PFSK-1 (cell line): ENCODE results near the gene VSIG10.

Experiments
- FOXP2 ChIP-seq: optimal IDR thresholded peaks from 2 replicates; pipeline ENCODE3; 2011; ENCODE audit warnings: borderline replicate concordance, control low read depth, inconsistent platforms; ENCODE audit not compliant: insufficient read depth; ENCODE audit errors: extremely low read length, extremely low read depth
- POLR2AphosphoS5 ChIP-seq: IDR thresholded peaks from 2 replicates; pipeline ENCODE4 v1.6.1; 2012; ENCODE audit warnings: low read depth, mild to moderate bottlenecking, control low read depth, low read length, moderate library complexity
- REST ChIP-seq, 2 experiments: IDR thresholded peaks; 2 replicates each; pipeline versions ENCODE4 v1.6.1 to v1.8.0; 2011 to 2012; ENCODE audit warnings: low read depth in 2 of 2, low read length in 2 of 2, control low read depth in 1 of 2, inconsistent platforms in 1 of 2, mild to moderate bottlenecking in 1 of 2, moderate library complexity in 1 of 2; ENCODE audit not compliant: insufficient read depth in 1 of 2
- SIN3A ChIP-seq: IDR thresholded peaks from 2 replicates; pipeline ENCODE4 v1.6.1; 2012; ENCODE audit warnings: mild to moderate bottlenecking, low read length, moderate library complexity, borderline replicate concordance; ENCODE audit not compliant: insufficient read depth
- TAF1 ChIP-seq: IDR thresholded peaks from 2 replicates; pipeline ENCODE4 v1.6.1; 2012; ENCODE audit warnings: low read length, control low read depth, borderline replicate concordance; ENCODE audit not compliant: insufficient read depth

VSIG10 gene

DNA sequence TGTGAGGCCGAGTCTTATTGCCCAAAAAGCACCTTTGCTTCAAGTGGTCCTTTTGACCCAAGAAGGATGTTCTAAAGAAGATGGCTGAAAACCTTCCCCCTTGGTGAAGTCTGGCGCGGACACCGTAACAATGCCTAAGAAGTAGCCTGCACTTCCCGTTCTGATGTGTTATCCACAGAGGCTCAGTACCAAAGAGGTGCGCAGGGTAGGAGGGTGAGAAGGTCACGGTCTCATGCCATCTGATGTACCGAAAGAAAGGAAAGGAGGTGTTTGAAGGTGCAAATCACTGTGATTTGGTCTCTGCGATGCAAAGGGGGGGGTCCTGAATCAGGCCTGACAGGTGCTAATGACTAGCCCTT is 42.0 kb upstream of the VSIG10 start:
- no peak for TF ChIP-seq SIN3A

- TF ChIP-seq FOXP2 (no peak), POLR2AphosphoS5 (no peak), TAF1 (no peak), SIN3A (no peak), REST (IDR thresholded peaks at IDR 0.05; ENCODE audit: insufficient read depth in 1 of 2, low read depth in 2 of 2, low read length in 2 of 2) (no peak)
These were observed 41.4 kb upstream of the VSIG10 start for GRCh38 chr12:118145113-118145797.

DNA sequence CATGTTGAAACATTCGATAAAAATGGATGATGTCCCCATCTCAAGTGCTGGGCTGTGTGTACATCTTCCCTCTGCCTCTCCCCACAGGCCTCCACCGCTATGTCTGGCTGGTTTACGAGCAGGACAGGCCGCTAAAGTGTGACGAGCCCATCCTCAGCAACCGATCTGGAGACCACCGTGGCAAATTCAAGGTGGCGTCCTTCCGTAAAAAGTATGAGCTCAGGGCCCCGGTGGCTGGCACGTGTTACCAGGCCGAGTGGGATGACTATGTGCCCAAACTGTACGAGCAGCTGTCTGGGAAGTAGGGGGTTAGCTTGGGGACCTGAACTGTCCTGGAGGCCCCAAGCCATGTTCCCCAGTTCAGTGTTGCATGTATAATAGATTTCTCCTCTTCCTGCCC is 40.7 kb upstream of the VSIG10 start:
- TF ChIP-seq POLR2AphosphoS5 (no peak), TAF1 (no peak), SIN3A (no peak), REST (IDR thresholded peaks at IDR 0.05; ENCODE audit: insufficient read depth in 1 of 2, low read depth in 2 of 2, low read length in 2 of 2) (no peak), FOXP2 (no peak)

DNA sequence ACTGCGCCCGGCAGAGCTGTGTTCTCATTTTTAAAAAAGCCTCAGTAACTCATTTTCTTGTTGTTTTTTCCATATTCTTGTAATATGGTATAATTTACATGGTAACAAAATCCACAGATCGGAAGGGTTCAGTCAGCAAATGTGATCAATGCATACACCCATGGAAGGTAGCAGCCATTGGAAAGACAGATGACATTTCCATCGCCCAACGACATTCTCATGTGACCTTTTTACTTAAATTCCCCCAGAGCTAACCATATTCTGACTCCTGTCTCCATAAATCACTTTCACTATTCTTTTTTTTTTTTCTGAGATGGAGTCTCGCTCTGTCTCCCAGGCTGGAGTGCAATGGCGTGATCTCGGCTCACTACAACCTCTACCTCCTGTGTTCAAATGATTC is 37.0 kb upstream of the VSIG10 start:
- TF ChIP-seq POLR2AphosphoS5: no peak
- TF ChIP-seq FOXP2: no peak
- TF ChIP-seq SIN3A: no peak
- TF ChIP-seq TAF1: no peak
- TF ChIP-seq REST (IDR thresholded peaks at IDR 0.05; ENCODE audit: insufficient read depth in 1 of 2, low read depth in 2 of 2, low read length in 2 of 2): no peak

DNA sequence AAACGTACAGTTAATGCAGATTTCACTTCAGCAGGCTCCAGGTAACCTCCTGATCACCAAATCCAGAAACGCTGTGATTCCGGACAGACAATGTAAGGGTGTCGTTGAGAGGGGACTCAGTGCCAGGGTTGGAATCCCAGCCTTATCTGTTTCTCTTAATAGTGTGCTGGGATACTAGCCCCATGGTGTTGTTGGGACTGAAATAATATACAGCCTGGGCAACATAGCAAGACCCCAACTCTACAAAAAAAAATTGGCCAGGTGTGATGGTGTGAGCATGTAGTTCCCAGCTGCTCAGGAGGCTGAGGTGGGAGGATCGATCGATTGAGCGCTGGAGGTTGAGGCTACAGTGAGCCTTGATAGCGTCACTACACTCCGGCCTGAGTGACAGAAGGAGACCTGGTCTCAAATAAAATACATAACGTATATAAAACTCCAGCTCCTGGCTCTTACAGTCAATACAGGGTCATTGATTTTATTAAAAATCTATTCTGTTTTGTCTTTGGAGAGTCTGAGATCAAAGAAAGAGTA is 33.4 kb upstream of the VSIG10 start:
- TF ChIP-seq POLR2AphosphoS5 (no peak), SIN3A (no peak), REST (IDR thresholded peaks at IDR 0.05; ENCODE audit: insufficient read depth in 1 of 2, low read depth in 2 of 2, low read length in 2 of 2) (no peak), FOXP2 (no peak)
